IPS-15b (cell line): ENCODE results near the gene SYDE1.
A peak's percentile ranks its signal among the peaks of the same experiment; 100 is the strongest.
"Not testable (repeated sequence)": the region's sequence is repeated elsewhere in the genome, so short reads cannot be mapped to it uniquely, and the experiment has no call there.

Source experiments
- H3K27me3 ChIP-seq: one replicate; pipeline ENCODE4 v1.6.1; 2013; ENCODE audit warnings: low read length; ENCODE audit not compliant: control insufficient read depth, insufficient read depth
- H3K36me3 ChIP-seq: one replicate; pipeline ENCODE4 v1.6.1; 2013; ENCODE audit warnings: low read length; ENCODE audit not compliant: control insufficient read depth, insufficient read depth
- H3K4me1 ChIP-seq: one replicate; pipeline ENCODE4 v1.6.1; 2013; ENCODE audit warnings: mild to moderate bottlenecking, low read length; ENCODE audit not compliant: control insufficient read depth, insufficient read depth
- H3K4me3 ChIP-seq: one replicate; pipeline ENCODE4 v1.5.1; 2013; ENCODE audit warnings: low read depth, low read length
- H3K9ac ChIP-seq: one replicate; pipeline ENCODE4 v1.6.1; 2013; ENCODE audit warnings: low read depth, mild to moderate bottlenecking, low read length
- H3K9me3 ChIP-seq: one replicate; pipeline ENCODE4 v1.6.1; 2013; ENCODE audit warnings: mild to moderate bottlenecking, low read length; ENCODE audit not compliant: control insufficient read depth, insufficient read depth

Gene SYDE1

GRCh38 chr19:15096223-15096622 lies 11.0 kb upstream of the SYDE1 start:
- Histone ChIP-seq H3K27me3 (no peaks in the 10 kb centered on the region), H3K4me3 (no peak overlapping the region), H3K36me3 (no peaks in the 10 kb centered on the region), H3K9me3 (no peaks in the 10 kb centered on the region), H3K9ac (no peak overlapping the region), H3K4me1 (no peaks in the 10 kb centered on the region)

- H3K36me3 ChIP-seq, H3K4me3 ChIP-seq, H3K27me3 ChIP-seq, H3K9me3 ChIP-seq, H3K9ac ChIP-seq, H3K4me1 ChIP-seq: not testable (repeated sequence)
Observed at GRCh38 chr19:15097980-15098379, 9.2 kb upstream of the SYDE1 start.

DNA sequence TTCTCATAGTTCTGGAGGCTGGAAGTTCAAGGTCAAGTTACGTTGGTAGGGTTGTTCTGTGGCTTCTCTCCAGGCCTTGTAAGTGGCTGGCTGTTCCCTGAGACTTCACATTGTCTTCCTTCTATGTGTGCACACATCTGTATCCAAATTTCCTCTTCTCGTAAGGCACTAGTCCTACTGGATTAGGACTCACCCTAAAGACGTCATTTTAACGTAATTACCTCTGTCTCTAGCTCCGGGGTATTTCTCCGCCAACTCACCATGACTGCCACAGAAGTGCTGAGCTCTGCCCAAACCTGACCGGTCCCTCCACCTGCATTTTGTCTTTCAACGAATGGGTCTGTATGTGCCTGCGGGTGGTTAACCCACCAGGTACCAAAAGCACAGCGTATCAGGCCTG lies 8.7 kb upstream of the SYDE1 start:
- Histone ChIP-seq H3K36me3 (no peaks in the 10 kb centered on the region), H3K9me3 (no peaks in the 10 kb centered on the region), H3K4me3 (no peak overlapping the region), H3K4me1 (no peaks in the 10 kb centered on the region), H3K9ac (no peak overlapping the region), H3K27me3 (no peaks in the 10 kb centered on the region)

- no peak overlapping the region for H3K4me3 ChIP-seq
- H3K36me3 ChIP-seq = no peaks in the 10 kb centered on the region
- no peak overlapping the region for H3K9ac ChIP-seq
- no peaks in the 10 kb centered on the region for H3K27me3 ChIP-seq
- H3K9me3 ChIP-seq = no peaks in the 10 kb centered on the region
- H3K4me1 ChIP-seq = no peaks in the 10 kb centered on the region
Observed at GRCh38 chr19:15099017-15099582, 8.1 kb upstream of the SYDE1 start.

- Histone ChIP-seq H3K9me3 (no peaks in the 10 kb centered on the region), H3K4me3 (no peak overlapping the region), H3K36me3 (no peaks in the 10 kb centered on the region), H3K9ac (no peak overlapping the region), H3K27me3 (no peaks in the 10 kb centered on the region), H3K4me1 (no peaks in the 10 kb centered on the region)
Observed at GRCh38 chr19:15101479-15102082, 5.6 kb upstream of the SYDE1 start.

- no peak overlapping the region for H3K9ac ChIP-seq
- H3K36me3 ChIP-seq = no peaks in the 10 kb centered on the region
Observed at GRCh38 chr19:15104003-15104402, 3.2 kb upstream of the SYDE1 start.

GRCh38 chr19:15104411-15104810 lies 2.8 kb upstream of the SYDE1 start:
- Histone ChIP-seq H3K9me3 (no peaks in the 10 kb centered on the region), H3K27me3 (no peaks in the 10 kb centered on the region), H3K4me3 (no peak overlapping the region), H3K36me3 (no peaks in the 10 kb centered on the region), H3K9ac (no peak overlapping the region), H3K4me1 (peaks cover 6% of the 10 kb centered on the region)

More at GRCh38 chr19:15104003-15104402, 3.2 kb upstream of the SYDE1 start:
- no peaks in the 10 kb centered on the region for H3K27me3 ChIP-seq
- no peak overlapping the region for H3K4me3 ChIP-seq
- no peaks in the 10 kb centered on the region for H3K9me3 ChIP-seq
- peaks cover 6% of the 10 kb centered on the region for H3K4me1 ChIP-seq

- Histone ChIP-seq H3K4me3 (no peak overlapping the region), H3K9ac (no peak overlapping the region), H3K9me3 (no peaks in the 10 kb centered on the region), H3K27me3 (no peaks in the 10 kb centered on the region), H3K4me1 (peaks cover 6% of the 10 kb centered on the region), H3K36me3 (no peaks in the 10 kb centered on the region)
Observed at GRCh38 chr19:15105044-15105443, 2.2 kb upstream of the SYDE1 start.

GRCh38 chr19:15108145-15108844 lies 1.1 kb downstream of the SYDE1 start:
- no peaks in the 10 kb centered on the region for H3K27me3 ChIP-seq
- H3K36me3 ChIP-seq = peaks cover 10% of the 10 kb centered on the region
- H3K9ac ChIP-seq = peak overlapping the region; percentile 5
- peak overlapping the region; percentile 67 for H3K4me3 ChIP-seq
- no peaks in the 10 kb centered on the region for H3K9me3 ChIP-seq
- peaks cover 6% of the 10 kb centered on the region for H3K4me1 ChIP-seq

DNA sequence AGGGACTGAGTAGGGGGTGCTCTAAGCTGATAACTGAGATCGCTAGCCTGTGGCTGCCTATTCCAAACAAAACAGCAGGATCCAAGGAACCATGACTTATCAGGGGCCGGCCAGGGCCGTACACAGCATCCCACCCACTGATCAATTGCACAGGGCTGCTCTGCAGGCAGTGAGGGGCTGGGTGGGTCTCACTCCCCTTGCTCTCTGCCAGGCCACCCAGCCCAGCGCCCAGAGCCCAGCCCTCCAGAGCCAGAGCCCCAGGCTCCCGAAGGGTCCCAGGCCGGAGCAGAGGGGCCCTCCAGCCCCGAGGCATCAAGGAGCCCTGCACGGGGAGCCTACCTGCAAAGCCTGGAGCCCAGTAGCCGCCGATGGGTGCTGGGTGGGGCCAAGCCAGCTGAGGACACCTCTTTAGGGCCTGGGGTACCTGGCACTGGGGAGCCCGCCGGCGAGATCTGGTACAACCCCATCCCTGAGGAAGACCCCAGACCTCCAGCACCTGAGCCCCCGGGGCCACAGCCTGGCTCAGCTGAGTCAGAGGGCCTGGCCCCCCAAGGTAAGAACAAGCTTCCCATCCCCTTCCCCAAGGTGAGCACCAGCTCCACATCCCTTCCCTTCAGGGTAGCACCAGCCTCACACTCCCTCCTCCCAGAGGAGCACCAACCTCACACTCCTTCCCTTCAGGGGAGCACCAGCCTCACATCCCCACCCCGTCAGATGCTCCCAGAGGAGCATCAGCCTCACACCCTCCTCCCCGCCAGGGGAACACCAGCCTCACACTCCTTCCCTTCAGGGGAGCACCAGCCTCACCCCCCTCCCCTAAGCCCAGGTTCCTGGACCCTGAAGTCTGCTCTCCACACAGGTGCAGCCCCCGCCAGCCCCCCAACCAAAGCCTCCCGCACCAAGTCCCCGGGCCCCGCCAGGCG lies 1.9 kb downstream of the SYDE1 start:
- H3K9me3 ChIP-seq = no peaks in the 10 kb centered on the region
- H3K4me3 ChIP-seq = peak overlapping the region; percentile 67
- peaks cover 6% of the 10 kb centered on the region for H3K4me1 ChIP-seq
- H3K9ac ChIP-seq = no peak overlapping the region
- no peaks in the 10 kb centered on the region for H3K27me3 ChIP-seq
- peaks cover 17% of the 10 kb centered on the region for H3K36me3 ChIP-seq

- peaks cover 24% of the 10 kb centered on the region for H3K36me3 ChIP-seq
- H3K4me3 ChIP-seq = no peak overlapping the region
- H3K4me1 ChIP-seq = peaks cover 6% of the 10 kb centered on the region
- no peaks in the 10 kb centered on the region for H3K27me3 ChIP-seq
- no peak overlapping the region for H3K9ac ChIP-seq
- H3K9me3 ChIP-seq = no peaks in the 10 kb centered on the region
Observed at GRCh38 chr19:15109768-15110417, 2.7 kb downstream of the SYDE1 start.
